Hematopoietic multipotent progenitor cell (in vitro differentiated cells): ENCODE measurements around the gene TMTC2. TPM values are rescaled to one million over a fixed set of nuclear protein-coding genes. Genes with fewer than 3 reads are reported as not detected.
"Not testable (repeated sequence)": the region's sequence is repeated elsewhere in the genome, so short reads cannot be mapped to it uniquely, and the experiment has no call there.

Experiments used
- DNase-seq, 3 donors: peaks; one replicate each; pipeline ENCODE4 v3.0.0-alpha.2; 2011 to 2015; ENCODE audit warnings: low read depth in 2 of 3, low spot score in 2 of 3
- total RNA-seq: library from RNA; depleted of rRNA; stranded (reverse); fragments of >200 nt; gene quantifications from one replicate; pipeline ENCODE4 v1.2.3, GENCODE V29; 2012

The TMTC2 gene
- total RNA-seq, 1 donor: 2.7 TPM

- no peak for DNase-seq
Measured at GRCh38 chr12:82833481-82833880, 146.8 kb downstream of the TMTC2 start.

DNA sequence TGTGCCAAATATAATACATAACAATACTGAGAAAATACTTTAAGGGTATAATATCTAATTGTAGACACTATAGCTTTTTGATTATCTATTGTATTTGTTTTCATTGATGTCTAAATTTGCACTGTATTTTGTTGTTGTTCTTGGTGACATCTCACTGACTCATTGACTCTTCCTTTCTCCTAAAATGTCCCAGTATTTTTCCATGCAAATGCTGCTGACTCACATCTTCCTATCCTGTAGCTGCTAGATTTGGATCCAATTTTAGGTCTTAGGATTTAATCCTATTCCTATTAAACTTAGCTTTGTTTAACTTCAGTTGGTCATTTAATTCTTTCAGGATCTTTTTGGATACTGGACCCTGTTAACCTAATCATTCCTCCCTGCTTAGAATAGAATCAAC lies 148.5 kb downstream of the TMTC2 start:
- DNase-seq: no peak

DNA sequence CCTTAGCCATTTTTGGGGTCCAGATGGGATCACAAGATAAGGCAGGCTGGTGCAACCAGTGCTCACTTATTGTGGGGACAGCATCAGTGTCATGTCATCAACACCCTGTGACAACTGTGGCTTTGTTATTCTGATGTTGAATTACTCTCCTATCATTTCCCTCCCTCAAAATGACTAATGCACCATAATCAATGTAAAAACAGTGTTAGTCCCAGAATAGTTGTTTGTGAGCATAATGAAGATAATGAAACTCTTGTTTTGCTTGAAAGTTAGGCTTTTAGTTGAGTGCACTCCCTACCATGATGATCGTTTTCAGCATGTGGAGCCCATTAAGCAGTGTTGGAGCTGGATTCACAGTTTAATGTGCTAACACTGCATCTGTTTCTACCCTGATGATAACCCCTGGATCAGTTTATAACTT lies 151.4 kb downstream of the TMTC2 start:
- no peak for DNase-seq

GRCh38 chr12:82838827-82839226 lies 152.1 kb downstream of the TMTC2 start:
- DNase-seq: no peak

DNA sequence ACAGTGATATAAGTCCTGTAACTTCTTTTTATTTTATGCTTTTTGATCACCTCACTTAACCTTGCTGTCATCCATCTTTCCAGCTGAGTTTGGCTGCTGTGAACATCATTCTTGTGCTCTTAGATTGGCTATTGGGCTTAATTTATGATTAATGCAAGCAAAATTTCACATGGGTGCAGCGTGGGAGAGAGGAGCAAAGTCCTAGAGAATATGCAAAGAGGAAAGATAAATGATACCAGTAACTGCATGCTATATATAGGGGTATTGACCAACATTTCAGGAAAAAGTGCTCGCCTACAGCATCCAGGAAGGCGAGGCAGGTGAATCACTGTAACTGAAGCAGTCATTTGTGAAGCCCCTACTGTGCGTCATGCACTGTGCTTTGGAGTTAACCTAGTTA lies 153.1 kb downstream of the TMTC2 start:
- no peak for DNase-seq

DNA sequence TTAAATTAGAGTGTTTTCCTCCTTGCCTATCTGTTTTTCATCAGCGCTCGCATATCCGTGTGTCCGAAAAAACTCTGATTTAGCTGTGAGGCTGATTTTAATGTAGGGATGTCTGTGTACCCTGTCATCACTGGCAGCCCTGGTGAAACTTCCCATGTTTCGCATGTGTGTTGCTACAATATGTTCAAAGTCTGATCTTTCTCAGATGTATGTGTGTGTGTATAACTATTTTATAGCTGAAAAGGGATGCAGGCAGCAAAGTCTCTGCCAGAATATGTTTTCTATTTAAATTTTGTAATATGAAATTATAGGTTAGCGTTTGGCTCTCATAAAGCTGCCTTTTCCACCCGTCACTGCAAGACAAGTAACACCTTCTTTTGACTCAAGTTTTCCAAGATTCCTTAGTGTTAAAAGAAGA lies 154.8 kb downstream of the TMTC2 start:
- DNase-seq: no peak

DNA sequence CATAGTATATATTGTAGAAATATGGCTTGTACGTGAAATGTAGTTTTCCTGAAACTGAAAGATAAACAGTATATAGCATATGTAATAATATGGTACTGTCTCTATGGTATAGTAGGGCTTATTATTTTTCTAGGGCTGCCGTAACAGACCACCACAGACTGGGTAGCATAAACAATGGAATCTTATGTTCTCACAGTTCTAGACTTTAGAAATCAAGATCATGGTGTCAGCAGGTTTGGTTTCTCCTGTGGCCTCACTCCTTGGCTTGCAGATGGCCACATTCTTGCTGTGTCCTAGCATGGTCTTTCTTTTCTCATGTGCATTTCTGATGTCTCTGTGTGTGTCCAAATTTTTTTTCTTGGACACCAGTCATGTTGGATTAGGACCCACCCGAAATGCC lies 155.8 kb downstream of the TMTC2 start:
- DNase-seq: no peak

DNA sequence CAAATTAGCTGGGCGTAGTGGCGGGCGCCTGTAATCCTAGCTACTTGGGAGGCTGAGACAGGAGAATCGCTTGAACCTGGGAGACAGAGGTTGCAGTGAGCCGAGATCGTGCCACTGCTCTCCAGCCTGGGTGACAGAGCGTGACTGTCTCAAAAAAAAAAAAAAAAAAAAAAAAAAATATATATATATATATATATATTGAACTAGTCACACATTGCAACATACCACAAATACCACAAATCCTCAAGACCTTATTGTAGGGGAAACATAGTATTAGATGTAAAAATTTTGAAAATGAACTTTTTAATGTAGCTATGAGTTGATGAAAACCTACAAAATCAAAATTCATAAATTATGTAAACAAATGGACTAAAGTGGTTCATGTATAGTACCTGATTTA lies 158.4 kb downstream of the TMTC2 start:
- DNase-seq: not testable (repeated sequence)

GRCh38 chr12:82848845-82849244 lies 162.1 kb downstream of the TMTC2 start:
- DNase-seq: no peak

DNA sequence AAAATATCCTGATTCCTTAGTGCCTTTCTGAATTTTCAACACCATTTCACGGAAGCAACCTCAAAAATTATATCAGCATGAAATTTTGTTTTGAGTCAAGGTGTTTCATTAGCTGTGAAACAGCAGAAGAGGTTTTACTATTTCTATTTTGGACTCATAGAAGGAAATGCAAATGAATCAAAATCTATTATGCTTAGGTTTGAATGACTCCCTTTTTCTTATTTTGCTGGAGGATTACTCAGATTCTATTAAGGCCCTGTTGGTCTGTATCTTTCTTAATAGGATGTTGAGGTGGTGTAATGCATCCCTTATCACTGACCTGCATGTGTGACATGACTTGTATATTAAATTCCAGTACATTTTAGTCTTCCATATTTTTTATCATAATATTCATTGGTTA lies 165.8 kb downstream of the TMTC2 start:
- DNase-seq: no peak

DNA sequence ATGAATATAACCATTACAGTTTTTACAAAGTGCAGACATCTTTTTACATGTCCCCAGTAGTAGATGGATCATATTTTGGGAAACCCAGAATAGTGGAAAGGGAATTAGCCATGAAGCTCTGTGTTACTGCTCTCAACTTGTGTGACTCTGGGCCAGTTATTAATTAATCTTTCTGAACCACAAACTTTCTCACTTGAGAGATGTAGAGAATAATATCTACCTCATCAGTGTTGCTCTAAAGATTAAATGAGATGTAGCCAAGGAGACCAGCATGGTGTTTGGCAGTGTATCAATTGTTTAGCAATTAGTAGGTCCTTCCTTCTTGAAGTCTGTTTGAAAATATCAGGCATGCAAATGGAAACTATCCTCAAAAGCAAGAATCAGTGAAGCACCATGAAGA lies 169.2 kb downstream of the TMTC2 start:
- DNase-seq: no peak

- no peak for DNase-seq
Measured at GRCh38 chr12:82857276-82857675, 170.6 kb downstream of the TMTC2 start.

GRCh38 chr12:82857911-82858533 lies 171.3 kb downstream of the TMTC2 start:
- DNase-seq: no peak

- no peak for DNase-seq
Measured at GRCh38 chr12:82858534-82858917, 171.8 kb downstream of the TMTC2 start.

DNA sequence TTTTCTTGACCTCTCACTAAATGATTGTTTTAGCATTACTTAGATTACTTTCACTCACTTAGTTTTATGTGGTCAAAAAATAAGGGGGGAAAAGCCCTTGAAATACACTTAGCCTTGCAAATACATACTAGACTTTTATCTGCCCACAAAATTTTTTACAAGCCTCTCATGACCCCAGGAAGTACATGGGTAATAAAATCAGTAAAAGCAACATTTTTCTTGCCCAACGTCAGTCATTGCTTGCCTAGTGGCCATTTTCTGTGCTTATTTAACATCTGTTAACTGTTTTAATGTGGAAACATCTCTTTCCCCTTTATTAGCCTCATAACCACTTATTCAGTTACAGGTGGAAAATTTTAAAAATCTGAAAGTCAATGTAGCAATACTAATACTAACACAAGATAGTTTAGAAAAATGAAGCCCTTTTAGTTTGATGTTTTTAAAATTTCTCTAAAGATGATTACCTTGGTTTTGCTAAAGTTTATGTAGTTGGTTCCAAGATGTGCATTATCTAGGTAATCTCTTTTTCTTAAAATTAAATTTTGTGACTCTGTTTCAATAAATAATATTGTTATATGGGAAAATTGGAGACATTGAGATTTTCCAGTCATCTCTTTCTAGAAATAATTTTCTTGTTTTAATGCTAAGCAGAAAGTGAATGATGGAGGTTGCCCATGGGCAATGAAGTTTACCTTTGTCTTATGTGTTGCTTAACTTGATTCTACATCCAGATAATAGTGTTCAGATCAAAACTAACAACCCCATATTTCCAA lies 175.5 kb downstream of the TMTC2 start:
- no peak for DNase-seq

DNA sequence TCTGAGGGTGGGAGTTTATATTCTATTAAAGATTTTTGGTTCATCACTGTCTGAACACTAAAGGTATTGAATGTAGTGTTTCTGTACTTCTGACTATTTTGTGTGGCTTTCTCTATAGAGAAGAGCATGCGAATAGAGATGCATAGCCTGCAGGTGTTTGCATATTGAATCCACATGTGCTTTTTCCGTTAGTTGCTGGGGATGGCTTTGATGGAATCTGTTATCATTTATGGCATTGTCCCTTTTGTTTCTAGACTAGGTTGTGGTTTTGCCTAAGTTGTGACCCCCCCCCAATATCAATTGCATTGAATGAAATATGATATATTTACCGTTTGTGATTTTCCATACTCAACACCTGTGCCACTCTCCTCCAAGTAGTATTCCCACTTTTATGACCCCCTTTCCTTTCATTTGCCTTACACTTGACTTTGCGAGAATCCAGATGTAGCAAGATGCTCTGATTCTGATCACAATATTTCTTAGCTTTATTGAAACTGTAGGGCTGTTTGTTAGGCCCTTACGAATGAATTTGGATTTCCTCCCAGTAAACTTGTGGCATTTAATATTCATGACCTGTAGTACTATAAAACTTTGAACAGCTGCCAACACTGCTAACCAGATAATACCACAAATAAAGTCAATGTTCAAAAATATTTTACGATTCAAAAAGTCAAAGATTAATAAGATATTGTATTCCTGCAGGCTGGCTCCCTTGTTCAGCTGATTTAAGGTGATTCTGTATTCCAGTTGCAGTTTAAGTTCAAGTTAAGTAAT lies 176.4 kb downstream of the TMTC2 start:
- no peak for DNase-seq

DNA sequence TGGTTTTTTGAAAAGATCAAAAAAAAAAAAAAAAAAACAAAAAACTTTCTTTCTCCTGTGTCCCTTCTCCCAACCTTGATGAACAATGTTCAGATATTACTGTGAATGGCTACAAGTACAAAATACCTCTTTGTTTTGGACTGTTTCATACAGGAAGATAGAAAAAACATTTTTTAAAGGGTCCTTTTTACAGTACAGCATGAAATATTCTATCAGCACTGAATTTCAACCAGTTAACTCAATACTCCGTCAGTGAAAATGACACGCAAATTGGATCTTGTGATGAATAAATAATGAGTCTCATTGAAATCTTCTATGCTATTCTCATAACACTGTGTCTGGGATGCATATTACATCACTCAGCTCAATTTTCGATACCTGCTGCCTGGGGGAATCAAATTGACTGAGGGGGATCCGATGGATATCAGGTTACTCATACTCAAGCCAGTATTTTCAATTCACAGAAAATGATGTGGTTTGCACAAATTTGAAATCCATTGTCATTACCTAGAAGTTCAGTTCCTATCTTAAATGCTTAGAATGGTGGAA lies 179.6 kb downstream of the TMTC2 start:
- no peak for DNase-seq

DNA sequence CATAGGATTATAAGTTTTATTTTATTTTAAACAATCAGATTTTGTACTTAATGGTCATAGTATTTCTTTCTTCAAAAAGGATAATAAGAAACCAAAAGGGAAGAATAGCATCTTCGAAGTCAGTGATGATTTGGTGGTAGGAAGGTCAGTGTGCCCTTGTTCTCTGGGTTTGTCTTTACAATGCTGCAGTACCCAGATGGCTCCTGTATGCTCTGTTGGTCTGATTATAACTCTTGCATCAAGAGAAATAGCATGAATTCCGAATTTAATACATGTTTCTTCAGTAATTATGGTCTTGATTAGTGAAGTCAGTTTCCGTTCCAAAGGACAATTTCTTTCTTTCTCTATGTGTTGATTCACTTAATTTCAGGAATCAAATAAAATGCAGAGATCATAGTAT lies 180.2 kb downstream of the TMTC2 start:
- no peak for DNase-seq

GRCh38 chr12:82867762-82868500 lies 181.2 kb downstream of the TMTC2 start:
- no peak for DNase-seq

- no peak for DNase-seq
Measured at GRCh38 chr12:82870771-82871377, 184.2 kb downstream of the TMTC2 start.
